HEK293 (cell line): ENCODE results near the gene ITK.

Source experiments
- CTCF ChIA-PET: fragments of 350-600 bp; formaldehyde crosslinking; extraction: SDS; loops from one replicate; lab custom pipeline; 2021; ENCODE audit warnings: antibody characterized with exemption; lab: Yijun Ruan, JAX
- POLR2A ChIA-PET: fragments of 300-600 bp; formaldehyde crosslinking; extraction: SDS; loops from one replicate; lab custom pipeline; 2020; ENCODE audit warnings: antibody characterized with exemption, inconsistent platforms; lab: Yijun Ruan, JAX
- H3K27ac ChIP-seq: fragments of 200-500 bp; sonication (Bioruptor generic); 2 replicates; pipeline ENCODE4 v1.5.1; 2014; ENCODE audit warnings: low read depth, low read length, control low read depth, inconsistent platforms; ENCODE audit errors: extremely low read depth
- H3K36me3 ChIP-seq, 2 experiments: fragments of 200-500 bp in 1 of 2; sonication (Bioruptor generic) in 1 of 2; 1 replicate in 1 of 2; 2 replicates in 1 of 2; pipeline ENCODE4 v1.5.1; 2014 to 2017; ENCODE audit warnings: inconsistent platforms in 2 of 2, low read length in 2 of 2; ENCODE audit not compliant: control insufficient read depth in 2 of 2, insufficient read depth in 1 of 2
- H3K4me1 ChIP-seq: fragments of 200-500 bp; sonication (Bioruptor generic); 2 replicates; pipeline ENCODE4 v1.5.1; 2014; ENCODE audit warnings: mild to moderate bottlenecking, low read length, inconsistent platforms; ENCODE audit not compliant: control insufficient read depth, insufficient read depth
- H3K4me3 ChIP-seq: 2 replicates; pipeline ENCODE4 v1.5.1; 2011; ENCODE audit warnings: low read depth, mild to moderate bottlenecking, control low read depth, low read length, moderate library complexity
- H3K9me3 ChIP-seq: fragments of 200-500 bp; sonication (Bioruptor generic); 2 replicates; pipeline ENCODE4 v1.5.1; 2014; ENCODE audit warnings: low read depth, low read length, inconsistent platforms; ENCODE audit not compliant: control insufficient read depth, insufficient read depth
- GLIS1 ChIP-seq: fragments of 450-650 bp; formaldehyde crosslinking; IDR thresholded peaks from 2 replicates; pipeline ENCODE4 v1.5.1; 2016; ENCODE audit warnings: missing biosample characterization, missing genetic modification characterization
- ZEB2 ChIP-seq: fragments of 450-650 bp; formaldehyde crosslinking; IDR thresholded peaks from 2 replicates; pipeline ENCODE4 v1.5.1; 2016; ENCODE audit warnings: missing biosample characterization, missing genetic modification characterization
- ZFP41 ChIP-seq: fragments of 450-650 bp; formaldehyde crosslinking; IDR thresholded peaks from 2 replicates; pipeline ENCODE4 v1.5.1; 2016; ENCODE audit warnings: missing biosample characterization, missing genetic modification characterization, borderline replicate concordance
- ZNF10 ChIP-seq: fragments of 450-650 bp; formaldehyde crosslinking; IDR thresholded peaks from 2 replicates; pipeline ENCODE4 v1.5.1; 2017; ENCODE audit warnings: missing biosample characterization, missing genetic modification characterization
- ZNF146 ChIP-seq: fragments of 450-650 bp; formaldehyde crosslinking; IDR thresholded peaks from 2 replicates; pipeline ENCODE4 v1.5.1; 2016; ENCODE audit warnings: missing biosample characterization, missing genetic modification characterization
- ZNF169 ChIP-seq: fragments of 450-650 bp; formaldehyde crosslinking; IDR thresholded peaks from 2 replicates; pipeline ENCODE4 v1.5.1; 2016; ENCODE audit warnings: missing biosample characterization, missing genetic modification characterization
- ZNF214 ChIP-seq: fragments of 450-650 bp; formaldehyde crosslinking; IDR thresholded peaks from 2 replicates; pipeline ENCODE4 v1.5.1; 2017; ENCODE audit warnings: missing biosample characterization, mild to moderate bottlenecking, missing genetic modification characterization, borderline replicate concordance
- ZNF302 ChIP-seq: fragments of 450-650 bp; formaldehyde crosslinking; IDR thresholded peaks from 2 replicates; pipeline ENCODE4 v1.5.1; 2016; ENCODE audit warnings: missing biosample characterization, missing genetic modification characterization, low read depth
- ZNF416 ChIP-seq: fragments of 450-650 bp; formaldehyde crosslinking; IDR thresholded peaks from 2 replicates; pipeline ENCODE4 v1.5.1; 2016; ENCODE audit warnings: missing biosample characterization, missing genetic modification characterization
- ZNF473 ChIP-seq: fragments of 450-650 bp; formaldehyde crosslinking; IDR thresholded peaks from 2 replicates; pipeline ENCODE4 v1.5.1; 2017; ENCODE audit warnings: missing biosample characterization, missing genetic modification characterization
- ZNF521 ChIP-seq: fragments of 450-650 bp; formaldehyde crosslinking; IDR thresholded peaks from 2 replicates; pipeline ENCODE4 v1.5.1; 2017; ENCODE audit warnings: missing biosample characterization, mild to moderate bottlenecking, missing genetic modification characterization
- ZNF549 ChIP-seq: fragments of 450-650 bp; IDR thresholded peaks from 2 replicates; pipeline ENCODE4 v1.5.1; 2018; ENCODE audit warnings: missing biosample characterization, missing genetic modification characterization, mild to moderate bottlenecking, inconsistent platforms, moderate library complexity
- ZNF585B ChIP-seq: fragments of 450-650 bp; formaldehyde crosslinking; IDR thresholded peaks from 2 replicates; pipeline ENCODE4 v1.5.1; 2016; ENCODE audit warnings: missing biosample characterization, missing genetic modification characterization
- TF ChIP-seq, protein P1 (sequence below): fragments of 450-650 bp; formaldehyde crosslinking; IDR thresholded peaks from 2 replicates; pipeline ENCODE4 v1.5.1; 2017; ENCODE audit warnings: missing biosample characterization, missing genetic modification characterization
- TF ChIP-seq, protein P2 (sequence below): fragments of 450-650 bp; formaldehyde crosslinking; IDR thresholded peaks from 2 replicates; pipeline ENCODE4 v1.5.1; 2016; ENCODE audit warnings: missing biosample characterization, missing genetic modification characterization
- TF ChIP-seq, protein P3 (sequence below): fragments of 450-650 bp; formaldehyde crosslinking; conservative IDR thresholded peaks from 2 replicates; pipeline ENCODE4 v1.5.1; 2016; ENCODE audit warnings: low read depth, missing biosample characterization, missing genetic modification characterization
- TF ChIP-seq, protein P4 (sequence below): fragments of 450-650 bp; formaldehyde crosslinking; IDR thresholded peaks from 2 replicates; pipeline ENCODE4 v1.5.1; 2017; ENCODE audit warnings: missing biosample characterization, missing genetic modification characterization
- TF ChIP-seq, protein P5 (sequence below): fragments of 450-650 bp; formaldehyde crosslinking; IDR thresholded peaks from 2 replicates; pipeline ENCODE4 v1.5.1; 2016; ENCODE audit warnings: missing biosample characterization, missing genetic modification characterization

ITK gene

DNA sequence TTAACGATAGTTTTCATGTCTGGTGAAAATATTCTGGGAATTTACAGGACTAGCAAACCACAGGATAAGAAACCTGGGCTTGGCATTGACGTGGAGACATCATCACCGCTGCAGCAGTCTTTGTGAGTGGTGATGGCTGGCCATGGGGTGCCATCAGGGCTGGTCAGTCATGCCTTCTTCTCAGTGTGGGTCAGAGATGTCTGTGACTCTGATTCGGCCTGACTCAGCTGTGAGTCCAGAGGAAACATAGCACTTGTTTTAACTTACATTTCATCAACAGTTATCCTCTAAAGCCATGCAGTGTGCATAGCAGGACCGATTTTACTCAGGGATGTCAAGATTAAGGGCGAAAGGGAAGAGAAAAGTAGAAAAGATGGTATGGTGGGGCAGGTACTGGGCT, 52.1 kb downstream of the ITK start:
- Histone ChIP-seq H3K4me3 (no peak overlapping the region), H3K4me1 (no peaks in the 10 kb centered on the region), H3K36me3 (no peaks in the 10 kb centered on the region), H3K27ac (no peak overlapping the region), H3K9me3 (no peaks in the 10 kb centered on the region)
- TF ChIP-seq, protein P1, sequence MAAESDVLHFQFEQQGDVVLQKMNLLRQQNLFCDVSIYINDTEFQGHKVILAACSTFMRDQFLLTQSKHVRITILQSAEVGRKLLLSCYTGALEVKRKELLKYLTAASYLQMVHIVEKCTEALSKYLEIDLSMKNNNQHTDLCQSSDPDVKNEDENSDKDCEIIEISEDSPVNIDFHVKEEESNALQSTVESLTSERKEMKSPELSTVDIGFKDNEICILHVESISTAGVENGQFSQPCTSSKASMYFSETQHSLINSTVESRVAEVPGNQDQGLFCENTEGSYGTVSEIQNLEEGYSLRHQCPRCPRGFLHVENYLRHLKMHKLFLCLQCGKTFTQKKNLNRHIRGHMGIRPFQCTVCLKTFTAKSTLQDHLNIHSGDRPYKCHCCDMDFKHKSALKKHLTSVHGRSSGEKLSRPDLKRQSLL (tag by site-specific recombination): no peak
- TF ChIP-seq ZNF416 (tag by site-specific recombination) (no peak), ZNF169 (tag by site-specific recombination) (no peak)
- TF ChIP-seq, protein P2, sequence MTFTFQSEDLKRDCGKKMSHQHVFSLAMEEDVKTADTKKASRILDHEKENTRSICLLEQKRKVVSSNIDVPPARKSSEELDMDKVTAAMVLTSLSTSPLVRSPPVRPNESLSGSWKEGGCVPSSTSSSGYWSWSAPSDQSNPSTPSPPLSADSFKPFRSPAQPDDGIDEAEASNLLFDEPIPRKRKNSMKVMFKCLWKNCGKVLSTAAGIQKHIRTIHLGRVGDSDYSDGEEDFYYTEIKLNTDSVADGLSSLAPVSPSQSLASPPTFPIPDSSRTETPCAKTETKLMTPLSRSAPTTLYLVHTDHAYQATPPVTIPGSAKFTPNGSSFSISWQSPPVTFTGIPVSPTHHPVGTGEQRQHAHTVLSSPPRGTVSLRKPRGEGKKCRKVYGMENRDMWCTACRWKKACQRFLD: no peak
- TF ChIP-seq, protein P3, sequence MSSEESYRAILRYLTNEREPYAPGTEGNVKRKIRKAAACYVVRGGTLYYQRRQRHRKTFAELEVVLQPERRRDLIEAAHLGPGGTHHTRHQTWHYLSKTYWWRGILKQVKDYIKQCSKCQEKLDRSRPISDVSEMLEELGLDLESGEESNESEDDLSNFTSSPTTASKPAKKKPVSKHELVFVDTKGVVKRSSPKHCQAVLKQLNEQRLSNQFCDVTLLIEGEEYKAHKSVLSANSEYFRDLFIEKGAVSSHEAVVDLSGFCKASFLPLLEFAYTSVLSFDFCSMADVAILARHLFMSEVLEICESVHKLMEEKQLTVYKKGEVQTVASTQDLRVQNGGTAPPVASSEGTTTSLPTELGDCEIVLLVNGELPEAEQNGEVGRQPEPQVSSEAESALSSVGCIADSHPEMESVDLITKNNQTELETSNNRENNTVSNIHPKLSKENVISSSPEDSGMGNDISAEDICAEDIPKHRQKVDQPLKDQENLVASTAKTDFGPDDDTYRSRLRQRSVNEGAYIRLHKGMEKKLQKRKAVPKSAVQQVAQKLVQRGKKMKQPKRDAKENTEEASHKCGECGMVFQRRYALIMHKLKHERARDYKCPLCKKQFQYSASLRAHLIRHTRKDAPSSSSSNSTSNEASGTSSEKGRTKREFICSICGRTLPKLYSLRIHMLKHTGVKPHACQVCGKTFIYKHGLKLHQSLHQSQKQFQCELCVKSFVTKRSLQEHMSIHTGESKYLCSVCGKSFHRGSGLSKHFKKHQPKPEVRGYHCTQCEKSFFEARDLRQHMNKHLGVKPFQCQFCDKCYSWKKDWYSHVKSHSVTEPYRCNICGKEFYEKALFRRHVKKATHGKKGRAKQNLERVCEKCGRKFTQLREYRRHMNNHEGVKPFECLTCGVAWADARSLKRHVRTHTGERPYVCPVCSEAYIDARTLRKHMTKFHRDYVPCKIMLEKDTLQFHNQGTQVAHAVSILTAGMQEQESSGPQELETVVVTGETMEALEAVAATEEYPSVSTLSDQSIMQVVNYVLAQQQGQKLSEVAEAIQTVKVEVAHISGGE (tag by site-specific recombination): no peak
- POLR2A ChIA-PET: no interaction called here
- CTCF ChIA-PET: no interaction called here

GRCh38 chr5:157233515-157233914, 52.9 kb downstream of the ITK start:
- no peak overlapping the region for H3K27ac ChIP-seq
- POLR2A ChIA-PET: no interaction called here
- H3K4me3 ChIP-seq: no peak overlapping the region
- no peaks in the 10 kb centered on the region for H3K9me3 ChIP-seq
- no peaks in the 10 kb centered on the region for H3K4me1 ChIP-seq
- H3K36me3 ChIP-seq: no peaks in the 10 kb centered on the region
- CTCF ChIA-PET: no interaction called here
- TF ChIP-seq ZNF473 (tag by site-specific recombination) (no peak), ZNF146 (no peak), ZNF549 (tag by site-specific recombination) (no peak), GLIS1 (no peak), ZNF585B (tag by site-specific recombination) (no peak), ZNF302 (tag by site-specific recombination) (no peak), ZNF521 (tag by site-specific recombination) (no peak), ZNF10 (tag by site-specific recombination) (no peak), ZEB2 (tag by site-specific recombination) (no peak), ZFP41 (tag by site-specific recombination) (no peak), ZNF214 (tag by site-specific recombination) (no peak)
- TF ChIP-seq, protein P4, sequence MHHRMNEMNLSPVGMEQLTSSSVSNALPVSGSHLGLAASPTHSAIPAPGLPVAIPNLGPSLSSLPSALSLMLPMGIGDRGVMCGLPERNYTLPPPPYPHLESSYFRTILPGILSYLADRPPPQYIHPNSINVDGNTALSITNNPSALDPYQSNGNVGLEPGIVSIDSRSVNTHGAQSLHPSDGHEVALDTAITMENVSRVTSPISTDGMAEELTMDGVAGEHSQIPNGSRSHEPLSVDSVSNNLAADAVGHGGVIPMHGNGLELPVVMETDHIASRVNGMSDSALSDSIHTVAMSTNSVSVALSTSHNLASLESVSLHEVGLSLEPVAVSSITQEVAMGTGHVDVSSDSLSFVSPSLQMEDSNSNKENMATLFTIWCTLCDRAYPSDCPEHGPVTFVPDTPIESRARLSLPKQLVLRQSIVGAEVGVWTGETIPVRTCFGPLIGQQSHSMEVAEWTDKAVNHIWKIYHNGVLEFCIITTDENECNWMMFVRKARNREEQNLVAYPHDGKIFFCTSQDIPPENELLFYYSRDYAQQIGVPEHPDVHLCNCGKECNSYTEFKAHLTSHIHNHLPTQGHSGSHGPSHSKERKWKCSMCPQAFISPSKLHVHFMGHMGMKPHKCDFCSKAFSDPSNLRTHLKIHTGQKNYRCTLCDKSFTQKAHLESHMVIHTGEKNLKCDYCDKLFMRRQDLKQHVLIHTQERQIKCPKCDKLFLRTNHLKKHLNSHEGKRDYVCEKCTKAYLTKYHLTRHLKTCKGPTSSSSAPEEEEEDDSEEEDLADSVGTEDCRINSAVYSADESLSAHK (tag by site-specific recombination): no peak
- TF ChIP-seq, protein P5, sequence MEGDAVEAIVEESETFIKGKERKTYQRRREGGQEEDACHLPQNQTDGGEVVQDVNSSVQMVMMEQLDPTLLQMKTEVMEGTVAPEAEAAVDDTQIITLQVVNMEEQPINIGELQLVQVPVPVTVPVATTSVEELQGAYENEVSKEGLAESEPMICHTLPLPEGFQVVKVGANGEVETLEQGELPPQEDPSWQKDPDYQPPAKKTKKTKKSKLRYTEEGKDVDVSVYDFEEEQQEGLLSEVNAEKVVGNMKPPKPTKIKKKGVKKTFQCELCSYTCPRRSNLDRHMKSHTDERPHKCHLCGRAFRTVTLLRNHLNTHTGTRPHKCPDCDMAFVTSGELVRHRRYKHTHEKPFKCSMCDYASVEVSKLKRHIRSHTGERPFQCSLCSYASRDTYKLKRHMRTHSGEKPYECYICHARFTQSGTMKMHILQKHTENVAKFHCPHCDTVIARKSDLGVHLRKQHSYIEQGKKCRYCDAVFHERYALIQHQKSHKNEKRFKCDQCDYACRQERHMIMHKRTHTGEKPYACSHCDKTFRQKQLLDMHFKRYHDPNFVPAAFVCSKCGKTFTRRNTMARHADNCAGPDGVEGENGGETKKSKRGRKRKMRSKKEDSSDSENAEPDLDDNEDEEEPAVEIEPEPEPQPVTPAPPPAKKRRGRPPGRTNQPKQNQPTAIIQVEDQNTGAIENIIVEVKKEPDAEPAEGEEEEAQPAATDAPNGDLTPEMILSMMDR: no peak
